Gastroesophageal sphincter (tissue), 4 donors: Measurements from ENCODE around the gene LEO1. TPM values are rescaled to one million over a fixed set of nuclear protein-coding genes. Genes with fewer than 3 reads are reported as not detected.

ENCODE experiments used
- ATAC-seq: fragments of 150-250 bp; one replicate; pipeline ENCODE4 v1.9.1; 2016; ENCODE audit warnings: mild to moderate bottlenecking, moderate library complexity
- H3K27ac ChIP-seq, 4 donors: fragments of 200-600 bp; sonication (generic) in 3 of 4; 1 replicate in 3 of 4; 2 replicates in 1 of 4; pipeline ENCODE4 v1.5.1; 2016 to 2019
- H3K27me3 ChIP-seq: fragments of 200-600 bp; sonication (generic); one replicate; pipeline ENCODE4 v1.5.1; 2019
- H3K36me3 ChIP-seq, 2 donors: fragments of 200-600 bp; sonication (generic); one replicate each; pipeline ENCODE4 v1.5.1; 2019; ENCODE audit warnings: control low read depth in 1 of 2
- H3K4me1 ChIP-seq, 3 donors: fragments of 200-600 bp; sonication (generic); 1 replicate in 2 of 3; 2 replicates in 1 of 3; pipeline ENCODE4 v1.5.1; 2016 to 2019; ENCODE audit warnings: control low read depth in 2 of 3
- H3K4me3 ChIP-seq, 2 donors: fragments of 200-600 bp; sonication (generic); one replicate each; pipeline ENCODE4 v1.5.1; 2019; ENCODE audit warnings: mild to moderate bottlenecking in 1 of 2, moderate library complexity in 1 of 2
- H3K9me3 ChIP-seq, 3 donors: fragments of 200-600 bp; sonication (generic); one replicate each; pipeline ENCODE4 v1.5.1; 2017 to 2019; ENCODE audit warnings: control low read depth in 2 of 3
- CTCF ChIP-seq, 4 experiments: fragments of 200-600 bp in 2 of 4; fragments of 450-650 bp in 2 of 4; sonication (generic) in 1 of 4; IDR thresholded peaks; one replicate each; pipeline ENCODE4 v1.5.1; 2017 to 2019; ENCODE audit warnings: antibody characterized with exemption in 4 of 4, mild to moderate bottlenecking in 2 of 4, moderate library complexity in 2 of 4
- EP300 ChIP-seq: sonication (generic); formaldehyde crosslinking; IDR thresholded peaks from one replicate; pipeline ENCODE4 v1.6.1; 2017; ENCODE audit warnings: antibody characterized with exemption, mild to moderate bottlenecking
- POLR2A ChIP-seq, 2 donors: fragments of 450-650 bp; IDR thresholded peaks; one replicate each; pipeline ENCODE4 v1.6.1; 2017; ENCODE audit warnings: antibody characterized with exemption in 2 of 2, mild to moderate bottlenecking in 2 of 2, moderate library complexity in 1 of 2
- POLR2AphosphoS5 ChIP-seq: sonication (generic); formaldehyde crosslinking; IDR thresholded peaks from one replicate; pipeline ENCODE4 v1.6.1; 2017; ENCODE audit warnings: antibody characterized with exemption
- WGBS, 2 donors: methylation state at CpG; one replicate each; pipeline ENCODE4 v1.1.5; 2018; ENCODE audit warnings: low coverage in 1 of 2; 5-methylcytosine and 5-hydroxymethylcytosine counted together
- total RNA-seq, 4 donors: library from RNA; depleted of rRNA; stranded (reverse); fragments of >200 nt; gene quantifications; one replicate each; pipeline ENCODE4 v1.1.0, GENCODE V29; 2016

LEO1 gene
- total RNA-seq, 4 donors from 2014 or later = 11.7 to 15.7 (median 13.2) TPM

DNA sequence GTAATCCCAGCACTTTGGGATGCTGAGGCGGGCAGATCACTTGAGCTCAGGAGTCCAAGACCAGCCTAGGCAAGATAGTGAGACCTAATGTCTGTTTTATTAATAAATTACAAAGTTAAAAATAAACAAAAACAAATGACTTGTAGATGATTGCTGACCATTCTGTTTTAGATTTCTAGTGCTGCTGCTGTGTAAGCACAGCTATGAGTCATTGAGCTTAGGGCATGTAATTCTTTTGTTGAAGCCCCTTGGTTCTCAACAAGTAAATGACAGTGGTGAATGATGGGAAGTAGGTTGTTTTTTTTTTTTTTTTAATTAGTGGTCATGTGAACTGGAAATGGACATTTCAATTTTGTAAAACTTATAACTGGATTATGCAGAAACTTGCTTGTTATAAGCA lies 63.3 kb downstream of the LEO1 start:
- Histone ChIP-seq H3K27me3 (no peaks in the 10 kb centered on the region), H3K4me3 (no peak overlapping the region), H3K9me3 (no peaks in the 10 kb centered on the region), H3K36me3 (peaks cover 3 to 85% of the 10 kb centered on the region in 2 donors), H3K4me1 (no peaks in the 10 kb centered on the region), H3K27ac (no peak overlapping the region)
- TF ChIP-seq EP300 = no peak
- TF ChIP-seq POLR2AphosphoS5 = no peak
- TF ChIP-seq CTCF (IDR thresholded peaks at IDR 0.05) = no peak
- TF ChIP-seq POLR2A (IDR thresholded peaks at IDR 0.05) = no peak
- no peak for ATAC-seq
- 100% methylated on average over 1 of the region's 1 CpG; no CpG with 5 or more reads in 1 of the 2 donors for WGBS, 2 donors

DNA sequence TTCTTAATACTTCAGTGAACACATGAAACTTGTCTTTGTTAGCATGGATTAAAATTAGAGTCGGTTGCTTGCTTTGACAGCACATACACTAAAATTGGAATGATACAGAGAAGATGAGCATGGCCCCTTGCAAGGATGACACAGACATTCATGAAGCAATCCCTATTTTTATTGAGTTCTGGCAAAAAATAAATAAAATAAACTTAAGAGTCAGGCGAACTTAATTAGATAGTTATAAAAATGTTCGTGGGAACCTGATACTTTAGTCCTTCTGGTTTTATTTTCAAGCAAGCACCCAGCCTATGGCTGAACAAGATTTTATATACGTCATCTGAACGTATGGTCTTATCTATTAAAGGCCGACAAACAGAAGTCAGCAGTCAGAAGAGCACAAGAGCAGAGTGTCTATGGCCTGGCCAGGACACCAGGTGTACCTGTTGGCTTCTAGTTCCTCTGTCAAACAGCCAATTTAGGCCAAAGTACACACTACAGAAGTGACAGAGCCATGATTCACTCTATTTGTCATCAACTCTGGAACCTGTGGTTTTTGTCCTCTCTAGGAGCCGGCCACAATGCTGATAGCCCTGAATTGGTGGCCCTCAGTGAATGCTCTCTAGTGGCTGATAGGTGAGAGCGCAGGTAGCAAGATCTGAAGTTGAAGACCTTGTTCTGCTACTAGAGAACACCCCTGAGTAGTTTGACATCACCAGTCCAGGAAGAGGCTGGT lies 64.3 kb downstream of the LEO1 start:
- Histone ChIP-seq H3K36me3 (peaks cover 3 to 88% of the 10 kb centered on the region in 2 donors), H3K4me1 (no peaks in the 10 kb centered on the region), H3K27me3 (no peaks in the 10 kb centered on the region), H3K4me3 (no peak overlapping the region), H3K9me3 (no peaks in the 10 kb centered on the region), H3K27ac (no peak overlapping the region)
- no peak for ATAC-seq
- no peak for TF ChIP-seq EP300
- TF ChIP-seq CTCF (IDR thresholded peaks at IDR 0.05) = no peak
- TF ChIP-seq POLR2A (IDR thresholded peaks at IDR 0.05) = no peak
- no peak for TF ChIP-seq POLR2AphosphoS5
- 84 to 91% methylated on average over 8 of the region's 8 CpGs for WGBS, 2 donors

GRCh38 chr15:51904931-51905330 lies 66.6 kb downstream of the LEO1 start:
- TF ChIP-seq POLR2AphosphoS5 (no peak), EP300 (no peak), POLR2A (IDR thresholded peaks at IDR 0.05) (no peak), CTCF (IDR thresholded peaks at IDR 0.05) (no peak)
- no peaks in the 10 kb centered on the region for H3K9me3 ChIP-seq
- no peaks in the 10 kb centered on the region for H3K4me1 ChIP-seq
- no peaks in the 10 kb centered on the region for H3K27me3 ChIP-seq
- 78% methylated on average over 4 of the region's 4 CpGs; no CpG with 5 or more reads in 1 of the 2 donors for WGBS, 2 donors
- no peak overlapping the region for H3K4me3 ChIP-seq
- no peak overlapping the region for H3K27ac ChIP-seq
- ATAC-seq = no peak
- H3K36me3 ChIP-seq = peaks cover 3 to 90% of the 10 kb centered on the region in 2 donors

GRCh38 chr15:51904421-51904820 lies 67.2 kb downstream of the LEO1 start:
- WGBS, 2 donors = 49% methylated on average over 3 of the region's 3 CpGs; no CpG with 5 or more reads in 1 of the 2 donors
- H3K27me3 ChIP-seq = no peaks in the 10 kb centered on the region
- H3K4me1 ChIP-seq = no peaks in the 10 kb centered on the region
- no peak overlapping the region for H3K27ac ChIP-seq
- no peak for TF ChIP-seq POLR2AphosphoS5
- TF ChIP-seq POLR2A (IDR thresholded peaks at IDR 0.05) = no peak
- no peak for TF ChIP-seq EP300
- no peak for TF ChIP-seq CTCF (IDR thresholded peaks at IDR 0.05)
- H3K9me3 ChIP-seq = no peaks in the 10 kb centered on the region
- H3K36me3 ChIP-seq = peaks cover 0 to 90% of the 10 kb centered on the region in 2 donors
- H3K4me3 ChIP-seq = no peak overlapping the region
- no peak for ATAC-seq

- no peaks in the 10 kb centered on the region for H3K27me3 ChIP-seq
- H3K4me3 ChIP-seq = no peak overlapping the region
- peaks cover 0 to 53% of the 10 kb centered on the region in 2 donors for H3K36me3 ChIP-seq
- peaks cover 0 to under 1% (median 0%) of the 10 kb centered on the region in 3 donors for H3K4me1 ChIP-seq
- TF ChIP-seq CTCF (IDR thresholded peaks at IDR 0.05) (no peak), POLR2A (IDR thresholded peaks at IDR 0.05) (no peak), EP300 (no peak), POLR2AphosphoS5 (no peak)
- WGBS, 2 donors = 88 to 95% methylated on average over 2 of the region's 2 CpGs
- no peaks in the 10 kb centered on the region for H3K9me3 ChIP-seq
- ATAC-seq = no peak
- no peak overlapping the region for H3K27ac ChIP-seq
Observed at GRCh38 chr15:51889486-51889885, 82.1 kb downstream of the LEO1 start.
